Skeletal muscle satellite cell (primary cell): Measurements from ENCODE around the gene CCSAP.
A peak's percentile ranks its signal among the peaks of the same experiment; 100 is the strongest.
"Not testable (repeated sequence)": the region's sequence is repeated elsewhere in the genome, so short reads cannot be mapped to it uniquely, and the experiment has no call there.

Experiments used
- H3K27me3 ChIP-seq: 2 replicates; pipeline ENCODE4 v1.7.0; 2013; ENCODE audit warnings: low read length; ENCODE audit not compliant: control insufficient read depth, insufficient read depth
- H3K36me3 ChIP-seq: 2 replicates; pipeline ENCODE4 v1.7.0; 2013; ENCODE audit warnings: mild to moderate bottlenecking, control low read depth, low read length; ENCODE audit not compliant: insufficient read depth
- H3K4me1 ChIP-seq: 2 replicates; pipeline ENCODE4 v1.7.0; 2013; ENCODE audit warnings: low read length; ENCODE audit not compliant: control insufficient read depth, insufficient read depth
- H3K4me2 ChIP-seq: 2 replicates; pipeline ENCODE4 v1.7.0; 2013; ENCODE audit warnings: mild to moderate bottlenecking, low read length
- H3K4me3 ChIP-seq: 2 replicates; pipeline ENCODE4 v1.7.0; 2013; ENCODE audit warnings: low read length
- H3K9ac ChIP-seq: 2 replicates; pipeline ENCODE4 v1.7.0; 2013; ENCODE audit warnings: mild to moderate bottlenecking, low read depth, low read length, moderate library complexity
- H3K9me3 ChIP-seq: replicated peaks from 2 replicates; pipeline ENCODE4 v1.7.0; 2013; ENCODE audit warnings: mild to moderate bottlenecking, control low read depth, low read length

CCSAP gene

GRCh38 chr1:229341774-229342655 lies 832 bp downstream of the CCSAP start:
- H3K9me3 ChIP-seq, result no peaks in the 10 kb centered on the region
- peaks cover 10% of the 10 kb centered on the region for H3K4me1 ChIP-seq
- no peaks in the 10 kb centered on the region for H3K36me3 ChIP-seq
- H3K27me3 ChIP-seq, result peaks cover 5% of the 10 kb centered on the region
- peak overlapping the region; percentile 96 for H3K4me2 ChIP-seq
- peak overlapping the region; percentile 97 for H3K4me3 ChIP-seq
- H3K9ac ChIP-seq, result peak overlapping the region; percentile 79

- Histone ChIP-seq H3K36me3 (no peaks in the 10 kb centered on the region), H3K9ac (no peak overlapping the region), H3K27me3 (no peaks in the 10 kb centered on the region), H3K9me3 (no peaks in the 10 kb centered on the region), H3K4me2 (no peak overlapping the region), H3K4me1 (peaks cover 10% of the 10 kb centered on the region), H3K4me3 (no peak overlapping the region)
Observed at GRCh38 chr1:229340496-229340895, 2.4 kb downstream of the CCSAP start.

- H3K36me3 ChIP-seq, result no peaks in the 10 kb centered on the region
- no peaks in the 10 kb centered on the region for H3K27me3 ChIP-seq
- no peaks in the 10 kb centered on the region for H3K9me3 ChIP-seq
- H3K9ac ChIP-seq, result no peak overlapping the region
- H3K4me3 ChIP-seq, result no peak overlapping the region
- peaks cover 10% of the 10 kb centered on the region for H3K4me1 ChIP-seq
- no peak overlapping the region for H3K4me2 ChIP-seq
Observed at GRCh38 chr1:229339520-229339919, 3.3 kb downstream of the CCSAP start.

- Histone ChIP-seq H3K9ac (no peak overlapping the region), H3K27me3 (no peaks in the 10 kb centered on the region), H3K36me3 (no peaks in the 10 kb centered on the region), H3K4me1 (peaks cover 10% of the 10 kb centered on the region), H3K4me3 (no peak overlapping the region), H3K9me3 (no peaks in the 10 kb centered on the region), H3K4me2 (no peak overlapping the region)
Observed at GRCh38 chr1:229339086-229339485, 3.8 kb downstream of the CCSAP start.

- H3K27me3 ChIP-seq, result no peaks in the 10 kb centered on the region
- H3K36me3 ChIP-seq, result no peaks in the 10 kb centered on the region
- H3K9me3 ChIP-seq, result no peaks in the 10 kb centered on the region
- H3K4me1 ChIP-seq, result peaks cover 2% of the 10 kb centered on the region
- no peak overlapping the region for H3K9ac ChIP-seq
- no peak overlapping the region for H3K4me3 ChIP-seq
- no peak overlapping the region for H3K4me2 ChIP-seq
Observed at GRCh38 chr1:229336345-229336744, 6.5 kb downstream of the CCSAP start.

- Histone ChIP-seq H3K36me3 (no peaks in the 10 kb centered on the region), H3K9ac (no peak overlapping the region), H3K9me3 (no peaks in the 10 kb centered on the region), H3K4me1 (no peaks in the 10 kb centered on the region), H3K27me3 (no peaks in the 10 kb centered on the region), H3K4me3 (no peak overlapping the region), H3K4me2 (no peak overlapping the region)
Observed at GRCh38 chr1:229334716-229335115, 8.1 kb downstream of the CCSAP start.

- Histone ChIP-seq H3K4me1 (no peaks in the 10 kb centered on the region), H3K9ac (no peak overlapping the region), H3K4me3 (no peak overlapping the region), H3K9me3 (no peaks in the 10 kb centered on the region), H3K27me3 (no peaks in the 10 kb centered on the region), H3K4me2 (no peak overlapping the region), H3K36me3 (no peaks in the 10 kb centered on the region)
Observed at GRCh38 chr1:229334269-229334668, 8.6 kb downstream of the CCSAP start.

GRCh38 chr1:229328598-229329362 lies 14.1 kb downstream of the CCSAP start:
- no peak overlapping the region for H3K9ac ChIP-seq
- H3K4me3 ChIP-seq, result no peak overlapping the region
- peaks cover 27% of the 10 kb centered on the region for H3K36me3 ChIP-seq
- no peaks in the 10 kb centered on the region for H3K4me1 ChIP-seq
- no peaks in the 10 kb centered on the region for H3K27me3 ChIP-seq
- H3K9me3 ChIP-seq, result no peaks in the 10 kb centered on the region
- no peak overlapping the region for H3K4me2 ChIP-seq

- not testable (repeated sequence) for H3K4me2 ChIP-seq, H3K9me3 ChIP-seq, H3K27me3 ChIP-seq, H3K4me1 ChIP-seq, H3K4me3 ChIP-seq, H3K9ac ChIP-seq
- peaks cover 37% of the 10 kb centered on the region for H3K36me3 ChIP-seq
Observed at GRCh38 chr1:229327765-229328164, 15.1 kb downstream of the CCSAP start.

GRCh38 chr1:229326601-229327000 lies 16.2 kb downstream of the CCSAP start:
- H3K27me3 ChIP-seq, result no peaks in the 10 kb centered on the region
- peaks cover 37% of the 10 kb centered on the region for H3K36me3 ChIP-seq
- H3K4me1 ChIP-seq, result no peaks in the 10 kb centered on the region
- no peak overlapping the region for H3K9ac ChIP-seq
- no peaks in the 10 kb centered on the region for H3K9me3 ChIP-seq
- no peak overlapping the region for H3K4me2 ChIP-seq
- H3K4me3 ChIP-seq, result no peak overlapping the region

GRCh38 chr1:229325853-229326487 lies 16.9 kb downstream of the CCSAP start:
- peaks cover 37% of the 10 kb centered on the region for H3K36me3 ChIP-seq
- H3K9ac ChIP-seq, result no peak overlapping the region
- H3K4me3 ChIP-seq, result no peak overlapping the region
- H3K27me3 ChIP-seq, result no peaks in the 10 kb centered on the region
- no peaks in the 10 kb centered on the region for H3K9me3 ChIP-seq
- no peaks in the 10 kb centered on the region for H3K4me1 ChIP-seq
- H3K4me2 ChIP-seq, result no peak overlapping the region
